HG03159 (cell line): ENCODE measurements around the gene FAAP100.
A peak's percentile ranks its signal among the peaks of the same experiment; 100 is the strongest.

Source experiments
- ATAC-seq: cut with Tn5 transposase; IDR thresholded peaks from one replicate; pipeline ENCODE4 v1.9.1; 2021; ENCODE audit warnings: mild to moderate bottlenecking, moderate library complexity; ENCODE audit not compliant: unreplicated experiment

Gene FAAP100

DNA sequence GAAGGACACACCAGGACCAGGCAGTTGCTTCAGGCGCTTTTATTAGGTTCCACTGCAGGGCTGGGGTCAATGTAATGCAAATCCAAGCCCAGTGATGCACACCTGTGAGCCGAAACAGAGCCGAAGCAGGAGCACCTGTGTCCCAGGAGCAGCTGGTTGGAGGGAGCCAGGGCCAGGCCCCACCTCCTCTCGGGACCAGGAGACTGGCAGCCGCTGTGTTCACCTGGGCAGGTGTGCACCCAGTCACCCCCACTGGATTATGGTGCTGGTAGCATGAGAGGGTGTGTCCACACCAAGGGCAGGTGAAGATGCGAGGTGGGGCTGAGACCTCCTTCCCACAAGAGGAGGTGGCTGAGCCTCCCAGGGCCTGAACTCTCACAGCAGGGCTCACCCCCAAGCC lies 4.7 kb upstream of the FAAP100 start:
- no peak for ATAC-seq

- no peak for ATAC-seq
Measured at GRCh38 chr17:81556175-81556691, 4.1 kb upstream of the FAAP100 start.

DNA sequence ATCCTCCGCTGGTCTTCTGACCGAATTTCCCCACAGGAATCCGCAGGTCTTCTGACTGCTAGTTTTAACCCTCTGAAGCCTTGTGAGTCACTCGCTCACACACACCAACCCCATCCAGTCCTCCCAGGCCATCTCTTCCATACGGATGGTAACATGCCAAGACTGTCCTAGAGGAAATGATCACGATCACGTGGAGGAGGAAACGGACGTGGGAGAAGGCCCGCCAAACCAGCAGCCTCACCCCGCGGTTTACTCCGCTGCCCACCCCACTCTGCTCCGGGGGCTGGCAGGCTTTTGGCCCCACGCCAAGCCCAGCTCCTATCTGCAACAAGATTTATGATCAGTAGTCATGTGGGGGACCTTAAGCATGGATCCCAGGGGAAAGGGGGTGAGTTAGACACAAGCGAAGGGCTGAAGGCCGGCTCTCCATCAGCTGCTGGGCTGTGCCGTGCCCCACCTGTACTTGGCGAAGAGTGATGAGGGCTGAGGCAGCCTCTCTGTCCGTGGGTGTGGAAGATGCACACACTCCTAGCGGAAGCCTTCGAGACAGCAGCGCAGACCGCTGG lies 1.5 kb upstream of the FAAP100 start:
- no peak for ATAC-seq

- peak; percentile 46 for ATAC-seq
Measured at GRCh38 chr17:81553018-81553615, 964 bp upstream of the FAAP100 start.

DNA sequence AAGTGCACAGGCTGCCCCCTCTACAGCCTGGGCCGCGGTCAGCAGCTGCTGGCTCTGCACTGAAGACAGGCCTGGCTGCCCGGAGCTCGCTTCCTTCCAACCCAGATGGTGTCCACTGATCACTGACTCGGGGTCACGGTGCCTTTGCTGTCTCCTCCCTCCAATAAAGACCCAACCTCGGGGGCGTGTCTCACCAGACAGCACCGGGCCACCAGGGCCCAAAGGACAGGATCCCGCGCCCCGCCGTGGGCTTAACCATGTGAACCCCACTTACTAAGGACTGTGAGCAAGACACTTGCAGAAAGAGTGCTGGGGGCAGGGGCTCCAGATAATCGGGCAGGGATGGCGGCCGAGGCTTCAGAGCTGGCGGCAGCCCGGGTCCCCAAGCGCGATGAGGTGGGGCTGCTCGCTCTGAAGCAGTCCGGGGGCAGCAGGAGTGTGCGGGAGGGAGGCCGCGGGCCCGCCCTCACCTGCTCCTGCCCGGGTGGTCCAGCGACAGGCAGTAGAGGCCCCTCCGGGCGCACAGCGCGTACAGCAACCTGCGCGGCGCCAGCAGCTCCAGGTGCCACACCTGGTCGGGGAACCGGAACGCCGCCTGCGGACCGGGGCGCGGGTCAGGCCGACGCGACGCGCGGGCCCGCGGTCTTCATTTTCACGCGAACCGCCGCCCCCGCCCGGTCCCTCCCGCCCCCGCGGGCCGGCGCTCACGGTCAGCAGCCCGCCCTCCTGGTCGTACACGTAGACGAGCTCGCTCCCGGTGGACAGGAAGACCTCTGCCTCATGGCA lies 502 bp downstream of the FAAP100 start:
- ATAC-seq, result peak; percentile 2

DNA sequence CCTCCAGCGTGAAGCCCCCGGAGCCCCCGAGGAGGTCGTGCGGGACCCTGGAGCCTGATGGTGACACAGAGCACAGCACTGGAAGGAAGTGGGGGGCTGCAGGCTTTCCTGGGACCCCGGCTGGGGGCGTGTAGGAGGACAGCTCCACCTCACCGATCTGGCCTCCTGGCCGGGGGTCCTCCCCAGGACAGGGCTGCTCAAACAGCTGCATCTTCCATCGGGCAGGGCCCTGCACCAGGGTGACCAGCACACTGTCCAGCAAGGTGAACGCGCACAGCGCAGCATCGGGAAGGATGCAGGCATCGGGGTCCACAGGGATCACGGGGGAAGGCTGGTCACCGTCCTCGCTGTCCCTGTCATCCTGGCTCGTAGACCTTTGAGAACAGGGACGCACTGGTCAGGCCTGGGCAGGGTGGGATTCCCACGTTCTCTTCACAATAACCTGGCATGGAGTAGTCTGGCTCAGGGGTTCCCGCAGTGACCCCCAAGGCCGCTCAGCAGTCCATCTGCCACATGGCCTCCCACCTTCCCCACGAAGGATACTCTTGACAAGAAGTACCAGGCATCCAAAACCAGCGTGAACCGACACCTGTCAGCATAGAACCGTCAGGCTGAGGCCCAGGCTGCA lies 1.2 kb downstream of the FAAP100 start:
- ATAC-seq, result no peak

GRCh38 chr17:81550285-81550684 lies 1.9 kb downstream of the FAAP100 start:
- no peak for ATAC-seq

GRCh38 chr17:81549826-81550225 lies 2.3 kb downstream of the FAAP100 start:
- ATAC-seq, result no peak

DNA sequence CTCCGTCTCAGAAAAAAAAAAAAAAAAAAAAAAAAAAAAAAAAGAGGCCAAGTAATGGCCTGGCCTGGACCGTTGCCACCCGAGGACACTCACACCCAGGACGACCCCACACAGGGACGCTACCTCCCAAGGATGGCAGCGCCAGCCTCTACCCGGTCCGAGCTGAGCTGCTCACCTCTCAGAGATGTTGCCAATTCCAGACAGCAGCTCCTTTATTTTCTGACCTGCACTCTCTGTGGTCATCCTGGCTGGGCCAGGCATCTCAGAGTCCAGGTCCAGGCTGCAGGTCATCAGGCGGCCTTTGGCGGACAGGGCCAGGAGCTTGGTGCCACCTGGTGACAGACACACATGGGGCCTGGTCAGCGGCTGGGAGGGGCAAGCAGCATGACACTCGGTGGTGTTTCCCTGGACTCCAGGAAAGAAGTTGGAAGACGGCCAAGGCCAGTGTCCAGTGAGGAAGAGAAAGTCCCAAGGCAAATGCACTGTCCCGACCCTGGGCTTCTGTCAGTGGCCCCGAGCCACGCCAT lies 3.1 kb downstream of the FAAP100 start:
- ATAC-seq, result no peak

DNA sequence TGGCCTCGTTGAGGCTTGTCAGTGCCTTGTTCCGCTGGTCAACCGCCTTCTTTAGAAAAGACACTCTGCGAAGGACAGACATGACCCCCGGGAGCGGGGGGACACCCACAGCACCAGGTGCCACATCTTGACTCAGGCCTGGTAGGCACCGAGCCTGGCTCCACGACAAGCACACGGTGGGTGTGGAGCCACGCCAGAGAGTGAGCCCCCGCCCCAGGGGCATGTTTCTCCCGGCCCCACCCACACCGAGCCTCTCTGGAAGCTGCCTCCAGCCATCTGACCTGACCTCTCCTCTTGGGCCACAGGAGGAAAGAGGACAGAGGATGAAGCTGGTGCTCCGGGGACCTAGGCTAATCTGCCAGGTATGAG lies 4.6 kb downstream of the FAAP100 start:
- no peak for ATAC-seq

DNA sequence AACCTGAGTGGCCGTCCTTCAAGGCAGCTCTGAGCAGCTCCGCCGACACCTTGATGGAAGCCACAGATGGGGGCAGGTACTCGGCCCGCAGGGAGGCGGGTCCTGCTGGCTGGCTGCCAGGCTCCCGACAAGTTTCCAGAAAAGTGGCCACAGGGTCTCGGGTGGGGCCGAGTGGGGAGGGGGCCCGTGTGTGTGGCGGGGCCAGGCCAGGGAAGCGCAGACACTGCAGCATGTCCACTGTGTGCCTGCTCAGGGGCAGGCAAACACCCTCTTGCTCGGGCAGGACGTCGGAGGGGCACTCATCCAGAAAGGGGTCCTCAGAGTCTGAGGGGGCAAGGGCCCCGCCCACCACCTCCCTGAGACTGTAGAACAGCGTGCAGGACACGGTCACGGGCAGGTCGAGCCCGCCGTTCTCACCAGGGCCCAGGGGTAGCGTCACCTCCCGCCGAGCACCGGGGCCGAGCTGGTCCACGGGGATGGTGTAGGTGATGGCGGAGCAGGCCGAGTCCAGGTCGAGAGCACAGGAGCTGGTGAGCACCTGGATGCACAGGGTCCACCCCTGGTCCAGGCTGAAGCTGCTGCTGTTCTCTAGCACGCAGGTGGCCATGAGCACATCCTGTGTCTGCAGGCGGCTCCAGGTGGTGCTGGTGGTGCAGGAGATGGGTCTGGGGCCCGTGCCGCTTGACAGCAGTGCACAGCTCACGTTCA lies 5.1 kb downstream of the FAAP100 start:
- no peak for ATAC-seq

DNA sequence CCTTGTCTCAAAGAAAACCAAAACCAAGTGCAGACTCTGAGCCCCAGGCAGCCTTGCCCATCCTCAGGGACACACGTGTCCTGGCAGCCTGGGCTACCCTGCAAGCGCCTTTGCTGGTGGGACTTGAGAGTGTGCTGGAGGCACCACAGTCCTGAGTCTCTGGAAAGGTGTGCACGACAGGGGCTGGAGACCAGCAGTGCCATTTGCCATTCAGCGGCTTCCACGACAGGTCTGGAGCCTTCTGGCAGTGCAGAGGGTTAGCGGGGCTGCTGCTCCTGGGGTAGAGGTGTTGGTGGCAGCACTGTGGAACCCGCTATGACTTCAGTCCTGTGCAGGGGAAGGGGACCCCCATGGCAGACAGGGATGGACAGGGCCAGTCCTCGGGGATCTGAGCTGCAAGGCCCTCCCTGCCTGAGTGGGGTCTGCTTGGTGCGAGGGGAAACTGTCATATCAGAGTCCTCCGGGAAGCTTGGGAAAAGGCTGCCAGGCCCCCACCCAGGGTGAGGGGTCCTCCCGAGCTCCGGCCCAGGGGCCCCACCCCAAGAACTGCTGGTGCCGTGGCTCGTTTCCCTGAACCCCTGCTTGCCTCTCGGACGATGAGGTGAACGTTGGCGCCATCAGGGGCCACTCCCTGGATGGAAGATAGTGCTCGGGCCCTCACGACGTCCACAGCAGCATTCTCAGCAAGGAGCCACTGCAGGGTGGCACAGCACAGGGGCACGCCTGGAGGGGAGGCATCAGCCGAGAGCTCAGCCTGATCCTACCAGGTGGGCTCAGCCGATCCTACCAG lies 6.8 kb downstream of the FAAP100 start:
- ATAC-seq, result no peak

DNA sequence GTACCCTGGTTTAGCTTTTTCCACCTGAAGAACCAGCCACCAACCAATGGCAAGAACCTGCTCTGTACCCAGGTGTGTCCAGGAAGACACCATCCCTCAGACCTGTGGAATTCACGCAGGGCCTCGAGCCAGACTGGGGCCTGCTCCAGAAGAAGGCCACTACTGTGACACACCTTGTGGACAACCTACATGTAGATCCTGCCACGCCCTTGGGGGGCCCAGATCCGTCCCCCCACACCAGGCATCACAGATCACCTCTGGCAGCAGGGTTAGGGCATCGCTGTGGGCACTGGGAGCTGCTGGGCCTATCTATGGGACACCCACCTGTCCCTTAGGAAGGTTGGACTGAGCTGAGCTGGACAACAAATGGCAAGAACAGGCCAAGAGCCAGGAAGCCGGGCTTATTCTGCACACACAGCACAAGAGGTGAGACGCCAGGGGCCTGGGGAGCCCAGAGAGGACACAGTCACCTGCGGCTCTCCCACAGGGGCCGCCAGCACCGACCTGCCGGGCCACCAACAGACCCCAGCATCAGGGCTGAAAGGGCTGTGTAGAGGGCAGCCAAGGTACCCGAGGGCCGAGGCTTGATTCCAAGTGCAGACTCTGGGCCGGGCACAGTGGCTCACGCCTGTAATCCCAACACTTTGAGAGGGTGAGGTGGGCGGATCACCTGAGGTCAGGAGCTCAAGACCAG lies 7.7 kb downstream of the FAAP100 start:
- no peak for ATAC-seq

DNA sequence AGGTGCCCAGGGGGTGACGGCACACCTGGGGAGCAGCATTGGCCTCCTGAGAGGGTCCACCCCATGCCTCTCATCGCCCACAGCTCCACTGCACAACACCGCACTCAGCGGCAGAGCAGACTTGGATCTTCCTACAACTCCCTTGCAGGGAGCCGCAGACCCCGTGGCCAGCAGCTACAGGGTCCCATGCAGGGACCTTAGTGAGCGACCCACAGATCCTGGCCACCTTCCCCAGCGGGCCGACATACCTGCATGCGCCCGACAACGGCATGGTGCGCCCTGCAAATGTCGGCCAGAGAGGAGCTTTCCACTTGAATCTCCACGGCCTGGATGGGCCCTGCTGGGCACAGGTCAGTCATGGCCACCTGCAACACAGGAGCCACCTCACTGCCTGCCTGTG lies 8.4 kb downstream of the FAAP100 start:
- ATAC-seq, result no peak

- ATAC-seq, result no peak
Measured at GRCh38 chr17:81543339-81543675, 8.8 kb downstream of the FAAP100 start.

GRCh38 chr17:81542431-81543338 lies 9.5 kb downstream of the FAAP100 start:
- no peak for ATAC-seq

- no peak for ATAC-seq
Measured at GRCh38 chr17:81541123-81541522, 11.0 kb downstream of the FAAP100 start.

- ATAC-seq, result no peak
Measured at GRCh38 chr17:81540676-81541027, 11.5 kb downstream of the FAAP100 start.
